CD4-positive, alpha-beta T cell (primary cell): ENCODE measurements around the gene LSM14A. TPM values are rescaled to one million over a fixed set of nuclear protein-coding genes. Genes with fewer than 3 reads are reported as not detected.

Experiments
- ATAC-seq: fragments of 200-7000 bp; cut with Tn5 transposase; one replicate; pipeline ENCODE4 v1.10.0; 2022; ENCODE audit warnings: mild to moderate bottlenecking; ENCODE audit not compliant: poor library complexity
- CTCF ChIA-PET: fragments of 350-600 bp; sonication (Branson Sonifier 250); formaldehyde crosslinking; loops from one replicate; lab custom pipeline; 2021; ENCODE audit warnings: antibody characterized with exemption, inconsistent platforms; lab: Charles Lee
- POLR2A ChIA-PET: fragments of 350-600 bp; sonication (Branson Sonifier 250); formaldehyde crosslinking; loops from one replicate; lab custom pipeline; 2021; ENCODE audit warnings: antibody characterized with exemption, inconsistent platforms; lab: Charles Lee
- DNase-seq, 14 experiments: peaks; one replicate each; pipeline ENCODE4 v3.0.0-alpha.2; 2013 to 2020; ENCODE audit warnings: mixed read lengths in 2 of 14
- H3K27ac ChIP-seq, 2 donors: one replicate each; pipeline versions ENCODE4 v1.5.1 to v1.7.0; 2013; ENCODE audit warnings: low read length in 2 of 2, low read depth in 1 of 2, mild to moderate bottlenecking in 1 of 2
- H3K27me3 ChIP-seq, 2 experiments: 1 replicate in 1 of 2; 2 replicates in 1 of 2; pipeline versions ENCODE4 v1.6.1 to v1.7.0; 2013; ENCODE audit warnings: low read length in 2 of 2, control low read depth in 1 of 2, mild to moderate bottlenecking in 1 of 2, moderate library complexity in 1 of 2; ENCODE audit not compliant: insufficient read depth in 2 of 2, control insufficient read depth in 1 of 2
- H3K36me3 ChIP-seq: one replicate; pipeline ENCODE4 v1.6.1; 2013; ENCODE audit warnings: low read length, control low read depth; ENCODE audit not compliant: insufficient read depth
- H3K4me1 ChIP-seq: one replicate; pipeline ENCODE4 v1.6.1; 2013; ENCODE audit warnings: low read length, control low read depth; ENCODE audit not compliant: insufficient read depth
- H3K4me3 ChIP-seq: one replicate; pipeline ENCODE4 v1.5.1; 2013; ENCODE audit warnings: mild to moderate bottlenecking, low read length, moderate library complexity
- H3K9me3 ChIP-seq, 2 experiments: 1 replicate in 1 of 2; 2 replicates in 1 of 2; pipeline versions ENCODE4 v1.6.1 to v1.7.0; 2013; ENCODE audit warnings: low read length in 2 of 2, mild to moderate bottlenecking in 2 of 2, control low read depth in 1 of 2, moderate library complexity in 1 of 2; ENCODE audit not compliant: control insufficient read depth in 1 of 2, insufficient read depth in 1 of 2
- H3K27ac Mint-ChIP-seq: one replicate; pipeline ENCODE4 v1.8.0; 2020; ENCODE audit warnings: mixed read lengths
- H3K27me3 Mint-ChIP-seq: one replicate; pipeline ENCODE4 v1.8.0; 2021; ENCODE audit warnings: mixed read lengths
- H3K36me3 Mint-ChIP-seq: one replicate; pipeline ENCODE4 v1.8.0; 2021; ENCODE audit warnings: low read depth, mixed read lengths
- H3K4me1 Mint-ChIP-seq: one replicate; pipeline ENCODE4 v1.8.0; 2021; ENCODE audit warnings: low read depth, mixed read lengths
- H3K4me3 Mint-ChIP-seq: one replicate; pipeline ENCODE4 v1.8.0; 2020; ENCODE audit warnings: mild to moderate bottlenecking, mixed read lengths
- H3K9me3 Mint-ChIP-seq: one replicate; pipeline ENCODE4 v1.8.0; 2020; ENCODE audit warnings: mixed read lengths
- CTCF ChIP-seq: fragments of 200-600 bp; IDR thresholded peaks from one replicate; pipeline ENCODE4 v1.8.0; 2022; ENCODE audit warnings: antibody characterized with exemption, mild to moderate bottlenecking
- intact Hi-C, 2 experiments: fragments of 100-400 bp; cut with DNase I in 1 of 2; cut with micrococcal nuclease in 1 of 2; formaldehyde crosslinking; loops; one replicate each; pipeline versions ENCODE4 v1.15.1 to v1.9.0; 2023 to 2025; cut with DNase I, micrococcal nuclease
- total RNA-seq, 174 experiments: library from RNA in 2 of 174; stranded (reverse) in 2 of 174; gene quantifications; one replicate each; pipeline ENCODE4 v1.2.3 and lab custom pipeline; 2021 to 2026

LSM14A gene
- total RNA-seq, 2 experiments from 2014 or later, result 210 to 217 TPM

- DNase-seq (peak in 3 of 14 experiments; percentile 9 to 21 (median 19)), ATAC-seq (no peak)
- CTCF ChIA-PET, result interaction anchor here (0.6 kb wide), 1 partner anchor 783 kb away, joined by 4 read pairs; no protein-coding TSS in a partner anchor
- H3K36me3 Mint-ChIP-seq, result peaks cover 96% of the 10 kb centered on the region
- H3K9me3 Mint-ChIP-seq, result no peaks in the 10 kb centered on the region
- intact Hi-C loops, result no loop called here
- no peaks in the 10 kb centered on the region for H3K27me3 Mint-ChIP-seq
- H3K4me3 ChIP-seq, result no peak overlapping the region
- POLR2A ChIA-PET, result interaction anchor here (0.8 to 2.0 kb wide), 3 partner anchors 44 to 132 kb away, joined by 3 to 8 read pairs (median 8); partner anchors contain the start of gene LSM14A
- TF ChIP-seq CTCF, result no peak
- H3K36me3 ChIP-seq, result peaks cover 92% of the 10 kb centered on the region
- H3K27ac Mint-ChIP-seq, result peak overlapping the region; percentile 47
- H3K4me1 ChIP-seq, result peaks cover 14% of the 10 kb centered on the region
- H3K27me3 ChIP-seq, result no peaks in the 10 kb centered on the region
- no peak overlapping the region for H3K4me3 Mint-ChIP-seq
- peaks cover 34% of the 10 kb centered on the region for H3K4me1 Mint-ChIP-seq
- no peaks in the 10 kb centered on the region for H3K9me3 ChIP-seq
- no peak overlapping the region for H3K27ac ChIP-seq
Observed at GRCh38 chr19:34226036-34226435, 53.7 kb downstream of the LSM14A start.

- intact Hi-C loops, result no loop called here
- H3K36me3 Mint-ChIP-seq, result peaks cover 86% of the 10 kb centered on the region
Observed at GRCh38 chr19:34228347-34228746, 56.0 kb downstream of the LSM14A start.

DNA sequence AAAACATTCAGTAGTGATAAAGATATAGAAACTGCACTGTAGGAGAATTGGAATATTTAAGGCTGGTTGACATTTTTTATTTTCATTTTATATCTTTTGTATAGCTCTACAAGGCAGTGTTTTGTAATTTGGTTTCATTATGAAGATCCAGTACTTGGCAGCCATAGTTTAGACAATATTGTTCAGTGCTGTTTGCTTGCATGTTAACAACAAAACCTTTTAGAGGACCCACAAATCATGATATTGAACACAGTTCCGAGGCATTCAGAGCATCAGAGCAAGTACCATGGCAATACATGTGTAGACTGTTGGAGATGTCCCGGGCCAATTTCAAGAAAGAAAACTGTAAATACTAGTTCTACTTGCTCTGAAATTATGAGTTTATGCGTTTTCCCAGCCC is 56.5 kb downstream of the LSM14A start:
- H3K9me3 Mint-ChIP-seq, result no peaks in the 10 kb centered on the region
- intact Hi-C loops, result no loop called here
- H3K27ac ChIP-seq, result no peak overlapping the region
- H3K27ac Mint-ChIP-seq, result no peak overlapping the region
- no peaks in the 10 kb centered on the region for H3K27me3 ChIP-seq
- H3K36me3 Mint-ChIP-seq, result peaks cover 82% of the 10 kb centered on the region
- H3K27me3 Mint-ChIP-seq, result no peaks in the 10 kb centered on the region
- H3K9me3 ChIP-seq, result no peaks in the 10 kb centered on the region
- TF ChIP-seq CTCF, result no peak
- H3K4me1 Mint-ChIP-seq, result peaks cover 38% of the 10 kb centered on the region
- ChIA-PET CTCF (interaction anchor here (1.1 to 1.4 kb wide), 2 partner anchors 80 to 81 kb away, joined by 3 read pairs; no protein-coding TSS in a partner anchor), POLR2A (no interaction called here)
- H3K4me1 ChIP-seq, result peaks cover 20% of the 10 kb centered on the region
- DNase-seq (no peak), ATAC-seq (no peak)
- H3K4me3 Mint-ChIP-seq, result no peak overlapping the region
- H3K36me3 ChIP-seq, result peaks cover 65% of the 10 kb centered on the region
- H3K4me3 ChIP-seq, result no peak overlapping the region

More at GRCh38 chr19:34228347-34228746, 56.0 kb downstream of the LSM14A start:
- peaks cover 69% of the 10 kb centered on the region for H3K36me3 ChIP-seq
- no peak for DNase-seq
- POLR2A ChIA-PET, result no interaction called here
- H3K4me3 ChIP-seq, result no peak overlapping the region
- peaks cover 20% of the 10 kb centered on the region for H3K4me1 ChIP-seq
- Mint-ChIP-seq H3K4me3 (no peak overlapping the region), H3K9me3 (no peaks in the 10 kb centered on the region), H3K27ac (no peak overlapping the region), H3K27me3 (no peaks in the 10 kb centered on the region), H3K4me1 (peaks cover 40% of the 10 kb centered on the region)
- no peak for TF ChIP-seq CTCF
- ATAC-seq, result no peak
- no peaks in the 10 kb centered on the region for H3K27me3 ChIP-seq
- CTCF ChIA-PET, result interaction anchor here (1.1 to 1.4 kb wide), 2 partner anchors 80 to 81 kb away, joined by 3 read pairs; no protein-coding TSS in a partner anchor
- H3K27ac ChIP-seq, result no peak overlapping the region
- no peaks in the 10 kb centered on the region for H3K9me3 ChIP-seq
